GM10847 (cell line): ENCODE measurements around the gene FKBP15.

Experiments
- POLR2A ChIP-seq: IDR thresholded peaks from 2 replicates; pipeline ENCODE4 v1.6.1; 2011; ENCODE audit not compliant: insufficient read length; ENCODE audit errors: extremely low read depth

The FKBP15 gene

DNA sequence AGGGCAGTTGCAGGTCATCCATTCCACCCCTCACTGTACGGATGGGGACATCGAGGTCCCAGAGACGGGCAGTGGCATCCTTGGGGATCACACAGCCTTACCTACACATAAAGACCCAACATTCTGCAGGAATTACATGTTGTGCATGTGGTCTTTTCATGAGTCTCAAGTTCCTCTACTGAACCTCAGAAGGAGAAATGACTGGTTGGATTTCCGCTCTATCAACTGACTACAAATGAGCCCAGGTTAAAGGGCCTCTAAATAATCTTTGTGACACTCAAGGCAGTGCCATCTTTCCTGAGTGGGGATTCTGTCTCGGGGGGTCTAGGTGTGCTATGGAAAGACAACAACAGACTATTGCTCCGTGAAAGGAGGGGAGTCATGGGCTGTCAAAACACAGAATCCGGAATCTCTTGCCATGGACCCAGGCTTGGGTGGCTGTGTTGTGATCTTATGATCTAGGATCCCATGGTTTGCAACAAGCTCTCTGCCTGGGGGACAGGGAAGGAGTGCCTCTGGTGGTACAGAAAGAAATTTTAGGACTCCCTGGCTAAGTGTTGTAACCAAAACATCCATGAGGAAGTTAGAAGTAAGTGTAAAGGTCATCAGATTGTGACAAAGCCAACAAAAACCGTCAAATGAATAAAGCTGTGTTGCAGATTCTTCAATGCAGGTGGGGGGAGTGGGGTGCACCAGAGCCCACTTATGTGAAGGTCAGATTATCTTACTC is 72.1 kb downstream of the FKBP15 start:
- TF ChIP-seq POLR2A: no peak

DNA sequence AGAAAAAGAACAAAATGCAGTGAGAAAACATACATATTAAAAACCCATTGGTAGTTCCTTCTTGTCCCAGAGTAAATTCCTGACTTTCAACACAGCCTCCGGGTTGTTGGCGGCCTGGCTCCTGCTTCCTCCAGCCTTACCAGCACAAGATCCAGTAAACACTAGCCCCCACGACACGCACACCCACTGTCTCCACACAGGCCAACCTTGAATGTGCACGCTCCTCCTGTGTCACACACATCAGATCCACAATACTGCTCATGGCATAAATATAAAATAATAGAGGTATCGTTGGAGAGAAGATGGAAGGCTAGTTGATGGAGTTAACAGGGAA is 72.7 kb downstream of the FKBP15 start:
- no peak for TF ChIP-seq POLR2A

DNA sequence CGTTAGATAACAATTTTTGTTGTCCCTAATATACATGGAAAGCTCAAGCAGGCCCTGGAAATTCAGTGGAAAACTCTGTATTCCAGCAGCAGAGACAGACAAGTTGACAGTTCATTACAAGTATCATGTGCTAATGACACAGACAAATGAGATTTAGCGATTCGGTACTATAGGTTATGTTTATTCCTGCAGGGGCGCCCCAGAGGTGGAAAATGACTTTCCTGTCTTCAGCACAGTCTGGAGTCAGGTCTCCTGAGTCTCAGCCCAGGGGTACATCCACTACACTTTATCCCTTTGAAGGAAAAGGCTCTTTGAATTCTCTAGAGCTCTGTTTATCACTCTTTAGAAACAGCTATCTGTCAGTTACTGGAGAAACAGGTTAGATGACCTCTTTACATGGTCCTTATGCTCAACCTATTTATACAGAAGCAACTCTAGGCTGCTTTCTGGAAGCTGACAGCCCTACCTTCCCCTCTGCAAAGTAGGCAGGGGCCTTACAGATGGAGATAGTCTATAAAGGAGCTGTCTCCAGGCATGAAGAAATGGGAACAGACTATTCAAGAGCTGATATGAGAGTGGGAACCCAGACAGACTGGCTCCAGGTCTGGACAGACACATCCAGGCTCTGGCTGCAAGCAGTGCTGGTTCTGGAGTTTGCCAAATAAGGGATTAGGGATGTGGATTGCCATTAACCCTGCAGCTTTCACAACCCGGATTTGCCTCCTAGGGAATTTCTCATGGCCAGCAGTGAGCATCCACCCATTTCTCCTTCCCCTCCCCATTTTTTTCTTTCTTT is 77.4 kb downstream of the FKBP15 start:
- no peak for TF ChIP-seq POLR2A

DNA sequence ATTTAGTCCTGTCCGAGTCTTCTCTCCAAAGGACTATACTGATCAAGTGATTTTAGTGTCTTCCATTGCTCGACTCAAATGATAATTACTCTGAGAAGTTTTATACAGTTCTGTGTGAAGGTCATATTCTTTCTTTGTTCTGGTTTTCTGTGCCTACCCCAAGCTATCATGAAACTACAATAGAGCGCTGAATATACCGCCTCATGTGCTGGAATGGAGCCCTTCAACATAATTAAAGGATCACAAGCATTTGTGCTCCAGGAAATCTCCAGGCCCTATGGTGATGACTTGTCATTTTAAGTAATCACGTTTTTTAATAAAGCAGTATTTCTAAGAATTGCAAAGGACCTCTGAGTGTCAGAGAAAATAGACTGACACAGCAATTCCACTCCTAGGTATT is 81.1 kb downstream of the FKBP15 start:
- no peak for TF ChIP-seq POLR2A

DNA sequence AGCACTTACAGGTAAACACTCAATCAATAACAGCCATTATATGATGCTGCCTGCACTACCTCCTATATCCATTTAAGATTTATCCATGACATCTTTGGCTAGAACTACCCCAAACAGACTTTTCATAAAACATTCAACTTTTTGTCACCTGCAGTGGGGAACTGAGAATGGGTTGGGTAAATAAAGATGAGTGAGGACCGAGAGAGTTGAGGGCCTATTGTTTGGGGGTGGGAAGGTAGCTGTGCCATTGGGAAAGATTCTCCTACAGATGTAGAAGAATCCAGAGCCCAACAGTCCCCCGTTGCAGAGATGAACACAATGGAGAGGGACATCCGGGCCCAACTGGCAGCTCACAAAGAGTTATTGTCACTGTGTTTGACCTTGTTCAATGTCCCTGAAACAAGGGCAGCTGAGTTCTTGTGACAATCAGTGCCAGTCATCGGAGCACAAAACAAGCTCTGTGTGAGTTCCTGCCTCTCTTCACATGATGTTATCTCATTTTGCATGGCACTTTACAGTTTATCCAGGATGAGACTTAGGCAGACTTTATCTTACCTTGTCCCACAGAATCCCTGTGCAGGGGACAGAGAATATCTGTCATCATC is 81.8 kb downstream of the FKBP15 start:
- no peak for TF ChIP-seq POLR2A

DNA sequence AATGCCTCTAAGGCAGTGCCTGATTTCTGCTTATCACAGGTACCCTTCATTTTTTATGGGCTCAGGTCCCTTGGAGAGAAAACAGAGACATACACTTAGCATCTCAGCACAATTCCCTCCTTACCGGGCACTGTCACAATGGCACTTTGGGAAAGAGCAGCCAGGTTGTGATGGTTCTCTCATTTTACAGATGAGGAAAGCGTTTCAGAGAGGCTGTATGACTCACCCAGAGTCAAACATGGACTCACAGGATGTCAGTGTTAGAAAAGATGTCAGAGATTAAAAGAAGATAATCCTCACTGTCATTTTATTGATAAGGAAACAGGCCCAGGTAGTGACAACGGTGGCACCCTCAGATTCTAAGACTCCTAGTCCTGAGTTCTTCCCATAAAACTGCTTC is 82.3 kb downstream of the FKBP15 start:
- TF ChIP-seq POLR2A: no peak

DNA sequence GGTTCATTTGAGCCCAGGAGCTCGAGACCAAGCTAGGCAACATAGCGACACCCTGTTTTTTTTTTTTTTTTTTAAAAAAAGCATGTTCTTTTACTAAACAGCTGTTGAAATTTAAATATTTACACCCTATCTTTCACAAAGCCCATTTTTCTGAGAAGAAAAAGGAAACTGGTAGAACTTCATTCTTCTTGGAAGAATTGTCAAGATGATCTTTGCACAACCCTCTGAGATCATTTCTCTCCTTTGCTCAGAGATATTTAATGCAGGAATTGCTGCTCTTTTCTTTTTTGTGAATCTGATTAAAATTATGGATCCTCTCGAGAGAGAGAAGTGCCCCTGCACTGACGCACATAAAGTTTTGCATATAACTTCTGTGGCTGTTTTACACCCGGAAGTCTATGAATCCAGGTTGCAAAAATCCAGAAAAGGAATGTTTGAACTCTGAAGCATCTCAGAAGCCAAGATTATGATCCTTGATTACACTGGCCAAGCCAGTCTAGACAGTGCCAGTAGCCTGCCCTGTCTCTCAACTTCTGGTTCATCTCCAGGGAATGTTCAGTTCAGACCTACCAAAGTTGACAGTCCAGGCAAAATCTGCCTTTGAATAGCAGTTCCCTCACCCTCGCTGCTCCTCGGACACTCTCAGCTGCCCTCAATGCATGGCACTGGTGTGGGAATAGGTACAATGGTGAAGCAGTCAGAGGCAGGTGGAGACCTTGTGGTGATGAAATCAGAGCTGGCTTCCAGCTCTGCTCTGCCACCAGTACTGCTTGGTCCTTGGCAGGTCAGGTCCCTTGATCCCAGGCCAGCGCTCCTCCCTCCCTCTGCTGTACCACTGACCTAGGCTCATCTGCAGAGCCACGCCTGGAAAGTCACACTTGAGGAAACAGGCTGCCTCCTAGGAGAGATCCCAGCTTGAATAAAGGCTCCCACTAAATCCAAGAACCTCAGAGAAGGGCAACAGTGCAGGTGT is 83.6 kb downstream of the FKBP15 start:
- TF ChIP-seq POLR2A: no peak

DNA sequence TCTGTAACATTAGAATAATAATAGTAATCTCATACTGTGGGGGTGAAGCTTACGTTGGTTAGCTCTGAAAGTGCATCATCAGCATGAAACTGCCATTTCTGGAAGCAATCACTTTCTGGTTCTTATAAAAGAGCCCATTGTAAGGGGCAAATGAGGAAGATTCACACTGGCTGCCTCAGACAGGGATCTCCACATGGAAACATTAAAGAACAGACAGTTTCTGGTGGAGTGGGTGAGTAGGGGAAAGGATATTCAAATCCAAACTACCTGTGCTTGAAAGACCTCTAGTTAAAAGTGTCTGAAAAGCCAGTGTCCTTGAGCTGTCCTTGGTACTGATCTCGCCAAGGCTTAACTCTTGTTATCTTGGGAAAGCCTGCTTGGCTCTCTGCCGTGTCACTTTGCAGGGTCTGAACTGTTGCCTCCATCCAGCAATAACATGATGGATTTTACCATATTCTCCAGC is 89.4 kb downstream of the FKBP15 start:
- TF ChIP-seq POLR2A: no peak

DNA sequence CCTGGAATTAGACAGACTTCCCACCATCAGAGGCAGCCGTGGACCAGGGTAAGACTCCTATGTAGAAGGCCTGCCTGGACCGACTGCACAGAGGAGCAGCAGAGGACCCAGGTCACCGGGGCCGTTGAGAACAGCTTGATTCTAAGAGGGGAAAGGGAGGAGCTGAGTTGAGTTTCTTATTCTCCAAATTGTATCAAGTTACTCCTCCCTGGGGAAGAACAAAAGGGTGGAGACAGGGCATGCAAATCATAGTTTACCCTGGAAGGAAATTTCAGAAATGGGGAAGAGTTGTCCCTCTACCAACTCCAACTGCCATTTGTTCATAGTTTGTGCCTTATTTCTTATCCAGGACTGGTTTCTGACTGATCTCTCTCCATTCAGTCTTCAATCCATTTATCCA is 91.2 kb downstream of the FKBP15 start:
- no peak for TF ChIP-seq POLR2A

DNA sequence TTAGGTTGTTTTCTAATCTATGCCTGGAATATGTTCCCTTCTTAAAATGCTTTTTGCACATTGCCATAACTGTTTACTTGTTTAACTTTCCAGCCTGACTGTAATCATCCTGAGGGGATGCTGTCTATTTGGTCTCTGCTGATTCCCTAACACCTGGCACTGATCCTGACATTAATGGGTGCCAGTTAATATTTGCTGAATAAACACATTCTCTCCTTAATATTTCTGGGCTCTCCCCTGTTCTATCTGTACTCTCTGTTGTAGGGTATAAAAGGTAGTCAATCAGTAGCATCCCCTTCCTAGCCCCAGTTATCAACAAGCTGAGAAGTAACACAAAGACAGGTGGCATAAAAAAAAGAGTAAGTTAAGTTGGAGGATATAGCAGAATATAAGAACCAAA is 91.6 kb downstream of the FKBP15 start:
- TF ChIP-seq POLR2A: no peak

DNA sequence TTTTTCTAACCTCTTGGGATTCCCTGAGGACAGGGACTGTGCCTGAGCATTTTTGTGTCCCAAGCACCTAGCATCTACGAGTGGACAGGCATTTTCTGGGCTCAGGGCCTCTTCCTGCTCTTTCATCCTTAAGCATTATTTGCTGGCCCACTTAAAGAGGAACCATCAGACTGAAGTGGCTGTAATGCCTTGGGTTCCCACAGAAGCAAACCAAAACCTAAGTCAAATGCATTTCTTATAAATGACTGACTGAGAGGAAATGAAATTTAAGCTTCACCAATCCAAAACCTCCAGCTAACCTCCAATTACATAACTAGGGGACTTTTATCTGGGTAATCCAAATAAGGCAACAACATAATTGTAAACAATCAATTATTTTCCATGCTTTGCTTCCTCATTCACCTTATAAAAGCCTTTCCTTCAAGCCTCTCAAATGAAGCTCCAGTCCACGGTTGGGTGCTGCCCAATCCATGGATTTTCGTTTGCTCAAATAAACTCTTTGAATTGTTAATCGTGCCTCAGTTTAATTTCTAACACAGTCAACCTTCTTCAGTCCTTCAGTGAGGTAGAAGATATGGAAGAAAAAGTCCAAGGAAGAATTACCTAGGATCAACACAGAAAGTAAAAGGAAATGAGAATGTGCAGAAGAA is 95.6 kb downstream of the FKBP15 start:
- TF ChIP-seq POLR2A: no peak
